Karpas-422 (cell line): Measurements from ENCODE around the gene NME7. TPM values are rescaled to one million over a fixed set of nuclear protein-coding genes. Genes with fewer than 3 reads are reported as not detected.

Source experiments
- DNase-seq: peaks from one replicate; pipeline ENCODE4 v3.0.0-alpha.2; 2015
- H2AFZ ChIP-seq: fragments of 200-600 bp; sonication (generic); 2 replicates; pipeline ENCODE4 v1.6.1; 2014; ENCODE audit warnings: antibody characterized with exemption, low read length, mixed read lengths
- H3K27ac ChIP-seq: fragments of 200-600 bp; sonication (generic); 2 replicates; pipeline ENCODE4 v1.5.1; 2014; ENCODE audit warnings: mild to moderate bottlenecking, low read length, moderate library complexity
- H3K27me3 ChIP-seq: fragments of 200-600 bp; sonication (generic); 2 replicates; pipeline ENCODE4 v1.6.1; 2014; ENCODE audit warnings: low read length, mixed read lengths
- H3K36me3 ChIP-seq: fragments of 200-600 bp; sonication (generic); 2 replicates; pipeline ENCODE4 v1.6.1; 2014; ENCODE audit warnings: low read length, mixed read lengths; ENCODE audit not compliant: insufficient read depth
- H3K4me1 ChIP-seq: fragments of 200-600 bp; sonication (generic); 2 replicates; pipeline ENCODE4 v1.6.1; 2014; ENCODE audit warnings: mild to moderate bottlenecking, low read length, mixed read lengths
- H3K4me2 ChIP-seq: fragments of 200-600 bp; sonication (generic); 2 replicates; pipeline ENCODE4 v1.6.1; 2014; ENCODE audit warnings: low read length, low read depth, mild to moderate bottlenecking; ENCODE audit not compliant: poor library complexity, severe bottlenecking
- H3K4me3 ChIP-seq: fragments of 200-600 bp; sonication (generic); 2 replicates; pipeline ENCODE4 v1.5.1; 2014; ENCODE audit warnings: mild to moderate bottlenecking, antibody characterized with exemption, low read length, mixed read lengths
- H3K79me2 ChIP-seq: fragments of 200-600 bp; sonication (generic); 2 replicates; pipeline ENCODE4 v1.6.1; 2014; ENCODE audit warnings: mild to moderate bottlenecking, low read length, mixed read lengths
- H3K9ac ChIP-seq: fragments of 200-600 bp; sonication (generic); 2 replicates; pipeline ENCODE4 v1.6.0; 2014; ENCODE audit warnings: low read length
- H3K9me2 ChIP-seq: fragments of 200-600 bp; sonication (generic), shearing (Covaris generic); replicated peaks from 2 replicates; pipeline ENCODE4 v1.6.0; 2014; ENCODE audit warnings: mild to moderate bottlenecking, low read length, moderate library complexity; ENCODE audit not compliant: insufficient read depth
- H3K9me3 ChIP-seq: fragments of 300-700, 200-600 bp; sonication (generic); 2 replicates; pipeline ENCODE4 v1.6.1; 2014; ENCODE audit warnings: low read length, mixed read lengths
- H4K20me1 ChIP-seq: fragments of 200-600 bp; sonication (generic); 2 replicates; pipeline ENCODE4 v1.6.1; 2014; ENCODE audit warnings: mild to moderate bottlenecking, antibody characterized with exemption, low read length, low read depth; ENCODE audit not compliant: insufficient read depth
- total RNA-seq: library from RNA; depleted of rRNA; stranded (reverse); fragments of >200 nt; shearing (Covaris generic); gene quantifications from 2 replicates; pipeline ENCODE4 v1.2.3, GENCODE V29; 2014; ENCODE audit warnings: low replicate concordance

Gene NME7
- total RNA-seq, 1 experiment from 2014 or later: 7.2 TPM

- no peak overlapping the region for H3K4me2 ChIP-seq
- no peaks in the 10 kb centered on the region for H3K9me2 ChIP-seq
- no peaks in the 10 kb centered on the region for H4K20me1 ChIP-seq
- H3K79me2 ChIP-seq: no peaks in the 10 kb centered on the region
- DNase-seq: no peak
- no peaks in the 10 kb centered on the region for H3K9me3 ChIP-seq
- no peak overlapping the region for H3K9ac ChIP-seq
- no peaks in the 10 kb centered on the region for H3K27me3 ChIP-seq
- no peak overlapping the region for H3K4me3 ChIP-seq
- H3K36me3 ChIP-seq: peaks cover 36% of the 10 kb centered on the region
- H3K27ac ChIP-seq: no peak overlapping the region
- H2AFZ ChIP-seq: no peak overlapping the region
- no peaks in the 10 kb centered on the region for H3K4me1 ChIP-seq
Measured at GRCh38 chr1:169383449-169383848, 15.9 kb upstream of the NME7 start.

GRCh38 chr1:169381162-169381561 lies 13.6 kb upstream of the NME7 start:
- Histone ChIP-seq H3K9me3 (no peaks in the 10 kb centered on the region), H3K9me2 (no peaks in the 10 kb centered on the region), H3K4me2 (no peak overlapping the region), H4K20me1 (no peaks in the 10 kb centered on the region), H3K4me3 (no peak overlapping the region), H3K4me1 (no peaks in the 10 kb centered on the region), H2AFZ (no peak overlapping the region), H3K27ac (no peak overlapping the region), H3K9ac (no peak overlapping the region), H3K36me3 (peaks cover 44% of the 10 kb centered on the region), H3K79me2 (no peaks in the 10 kb centered on the region), H3K27me3 (no peaks in the 10 kb centered on the region)
- no peak for DNase-seq

- Histone ChIP-seq H3K79me2 (peaks cover 38% of the 10 kb centered on the region), H2AFZ (no peak overlapping the region), H3K4me3 (no peak overlapping the region), H3K36me3 (peaks cover 7% of the 10 kb centered on the region), H3K27ac (no peak overlapping the region), H3K9me2 (no peaks in the 10 kb centered on the region), H3K4me1 (peaks cover 20% of the 10 kb centered on the region), H3K27me3 (no peaks in the 10 kb centered on the region), H4K20me1 (no peaks in the 10 kb centered on the region), H3K4me2 (no peak overlapping the region), H3K9me3 (no peaks in the 10 kb centered on the region), H3K9ac (no peak overlapping the region)
- no peak for DNase-seq
Measured at GRCh38 chr1:169371404-169371803, 3.8 kb upstream of the NME7 start.

GRCh38 chr1:169368406-169368769 lies 791 bp upstream of the NME7 start:
- peak overlapping the region; percentile 78 for H3K4me2 ChIP-seq
- no peaks in the 10 kb centered on the region for H4K20me1 ChIP-seq
- H3K27me3 ChIP-seq: no peaks in the 10 kb centered on the region
- H3K4me1 ChIP-seq: peaks cover 21% of the 10 kb centered on the region
- H3K9me2 ChIP-seq: no peaks in the 10 kb centered on the region
- H3K27ac ChIP-seq: peak overlapping the region; percentile 60; the same call in 1 of the 2 replicates
- peak overlapping the region; percentile 93 for H3K4me3 ChIP-seq
- H2AFZ ChIP-seq: peak overlapping the region; percentile 79
- H3K9me3 ChIP-seq: 0 out of 2 replicates have a peak, but pooled peaks cover 3% of the 10 kb centered on the region
- peaks cover 7% of the 10 kb centered on the region; the same call in 1 of the 2 replicates for H3K36me3 ChIP-seq
- H3K9ac ChIP-seq: peak overlapping the region; percentile 82
- H3K79me2 ChIP-seq: peaks cover 34% of the 10 kb centered on the region
- peak; percentile 53 for DNase-seq

GRCh38 chr1:169367096-169367685 lies 406 bp downstream of the NME7 start:
- peak overlapping the region; percentile 93 for H3K4me3 ChIP-seq
- H3K27me3 ChIP-seq: no peaks in the 10 kb centered on the region
- peaks cover 25% of the 10 kb centered on the region for H3K79me2 ChIP-seq
- H2AFZ ChIP-seq: peak overlapping the region; percentile 76
- H3K9ac ChIP-seq: peak overlapping the region; percentile 75
- H3K4me2 ChIP-seq: peak overlapping the region; percentile 78
- H3K9me3 ChIP-seq: 0 out of 2 replicates have a peak, but pooled peaks cover 3% of the 10 kb centered on the region
- no peaks in the 10 kb centered on the region for H4K20me1 ChIP-seq
- no peak for DNase-seq
- no peak overlapping the region for H3K27ac ChIP-seq
- peaks cover 21% of the 10 kb centered on the region for H3K4me1 ChIP-seq
- peaks cover 3% of the 10 kb centered on the region; the same call in 1 of the 2 replicates for H3K36me3 ChIP-seq
- no peaks in the 10 kb centered on the region for H3K9me2 ChIP-seq

- Histone ChIP-seq H3K9ac (no peak overlapping the region), H2AFZ (no peak overlapping the region), H4K20me1 (no peaks in the 10 kb centered on the region), H3K9me2 (no peaks in the 10 kb centered on the region), H3K36me3 (no peaks in the 10 kb centered on the region), H3K79me2 (peaks cover 21% of the 10 kb centered on the region), H3K9me3 (0 out of 2 replicates have a peak, but pooled peaks cover 3% of the 10 kb centered on the region), H3K4me2 (no peak overlapping the region), H3K27me3 (no peaks in the 10 kb centered on the region), H3K4me3 (no peak overlapping the region), H3K4me1 (peaks cover 20% of the 10 kb centered on the region), H3K27ac (no peak overlapping the region)
- no peak for DNase-seq
Measured at GRCh38 chr1:169364948-169365347, 2.6 kb downstream of the NME7 start.

- Histone ChIP-seq H3K4me3 (no peak overlapping the region), H4K20me1 (no peaks in the 10 kb centered on the region), H3K27me3 (no peaks in the 10 kb centered on the region), H3K4me1 (peaks cover 9% of the 10 kb centered on the region), H3K4me2 (no peak overlapping the region), H3K9ac (no peak overlapping the region), H2AFZ (no peak overlapping the region), H3K27ac (no peak overlapping the region), H3K9me2 (no peaks in the 10 kb centered on the region), H3K79me2 (peaks cover 3% of the 10 kb centered on the region; the same call in 1 of the 2 replicates), H3K9me3 (0 out of 2 replicates have a peak, but pooled peaks cover 3% of the 10 kb centered on the region), H3K36me3 (no peaks in the 10 kb centered on the region)
- no peak for DNase-seq
Measured at GRCh38 chr1:169363046-169363730, 4.4 kb downstream of the NME7 start.

GRCh38 chr1:169361281-169361680 lies 6.3 kb downstream of the NME7 start:
- no peak overlapping the region for H2AFZ ChIP-seq
- H3K4me1 ChIP-seq: no peaks in the 10 kb centered on the region; the same call in 1 of the 2 replicates
- H3K79me2 ChIP-seq: 0 out of 2 replicates have a peak, but pooled peaks cover 2% of the 10 kb centered on the region
- DNase-seq: no peak
- no peaks in the 10 kb centered on the region for H3K9me2 ChIP-seq
- H3K4me2 ChIP-seq: no peak overlapping the region
- no peaks in the 10 kb centered on the region for H4K20me1 ChIP-seq
- no peaks in the 10 kb centered on the region for H3K27me3 ChIP-seq
- H3K4me3 ChIP-seq: no peak overlapping the region
- H3K27ac ChIP-seq: no peak overlapping the region
- no peaks in the 10 kb centered on the region for H3K36me3 ChIP-seq
- H3K9me3 ChIP-seq: 0 out of 2 replicates have a peak, but pooled peaks cover 3% of the 10 kb centered on the region
- no peak overlapping the region for H3K9ac ChIP-seq
